Osteocyte (in vitro differentiated cells): ENCODE results near the gene BCL6. TPM values are rescaled to one million over a fixed set of nuclear protein-coding genes. Genes with fewer than 3 reads are reported as not detected.
"Not testable (repeated sequence)": the region's sequence is repeated elsewhere in the genome, so short reads cannot be mapped to it uniquely, and the experiment has no call there.

ENCODE experiments used
- DNase-seq: peaks from one replicate; pipeline ENCODE4 v3.0.0; 2021; ENCODE audit warnings: mixed read lengths; ENCODE audit not compliant: unreplicated experiment; ENCODE audit errors: extremely low spot score
- H3K27ac Mint-ChIP-seq: one replicate; pipeline ENCODE4 v1.8.0; 2021; ENCODE audit warnings: mild to moderate bottlenecking, mixed read lengths; ENCODE audit not compliant: unreplicated experiment
- H3K27me3 Mint-ChIP-seq: one replicate; pipeline ENCODE4 v1.8.0; 2021; ENCODE audit warnings: mixed read lengths; ENCODE audit not compliant: unreplicated experiment
- H3K36me3 Mint-ChIP-seq: one replicate; pipeline ENCODE4 v1.8.0; 2021; ENCODE audit warnings: mixed read lengths; ENCODE audit not compliant: unreplicated experiment
- H3K4me1 Mint-ChIP-seq: one replicate; pipeline ENCODE4 v1.8.0; 2021; ENCODE audit warnings: mixed read lengths; ENCODE audit not compliant: unreplicated experiment
- H3K4me3 Mint-ChIP-seq: one replicate; pipeline ENCODE4 v1.8.0; 2021; ENCODE audit warnings: mild to moderate bottlenecking, moderate library complexity, mixed read lengths; ENCODE audit not compliant: unreplicated experiment
- H3K9me3 Mint-ChIP-seq: one replicate; pipeline ENCODE4 v1.8.0; 2021; ENCODE audit warnings: mixed read lengths; ENCODE audit not compliant: unreplicated experiment
- CTCF ChIP-seq: fragments of 200-600 bp; sonication (generic); IDR thresholded peaks from 2 replicates; pipeline ENCODE4 v1.5.0; 2021; ENCODE audit warnings: antibody characterized with exemption, mild to moderate bottlenecking, moderate library complexity
- total RNA-seq: library from RNA; stranded (reverse); gene quantifications from 2 replicates; pipeline ENCODE4 v1.2.1, GENCODE V29; 2021

BCL6 gene
- total RNA-seq, 1 donor from 2014 or later, result 84.8 TPM

- no peak overlapping the region for H3K4me3 Mint-ChIP-seq
- H3K9me3 Mint-ChIP-seq, result peaks cover 10% of the 10 kb centered on the region
- no peaks in the 10 kb centered on the region for H3K4me1 Mint-ChIP-seq
- no peak for TF ChIP-seq CTCF
- peaks cover 2% of the 10 kb centered on the region for H3K36me3 Mint-ChIP-seq
- H3K27me3 Mint-ChIP-seq, result peaks cover 59% of the 10 kb centered on the region
- DNase-seq, result no peak
- H3K27ac Mint-ChIP-seq, result no peak overlapping the region
Measured at GRCh38 chr3:187686621-187687273, 58.5 kb downstream of the BCL6 start.

GRCh38 chr3:187685948-187686347, 59.3 kb downstream of the BCL6 start:
- Mint-ChIP-seq H3K27me3 (peaks cover 55% of the 10 kb centered on the region), H3K27ac (no peak overlapping the region), H3K36me3 (peaks cover 2% of the 10 kb centered on the region), H3K4me1 (no peaks in the 10 kb centered on the region), H3K4me3 (no peak overlapping the region), H3K9me3 (peaks cover 10% of the 10 kb centered on the region)
- no peak for TF ChIP-seq CTCF
- no peak for DNase-seq

GRCh38 chr3:187684880-187685279, 60.4 kb downstream of the BCL6 start:
- H3K27ac Mint-ChIP-seq, result no peak overlapping the region
- peaks cover 50% of the 10 kb centered on the region for H3K27me3 Mint-ChIP-seq
- no peak for TF ChIP-seq CTCF
- no peaks in the 10 kb centered on the region for H3K4me1 Mint-ChIP-seq
- DNase-seq, result no peak
- peaks cover 2% of the 10 kb centered on the region for H3K36me3 Mint-ChIP-seq
- H3K4me3 Mint-ChIP-seq, result no peak overlapping the region
- peaks cover 10% of the 10 kb centered on the region for H3K9me3 Mint-ChIP-seq

- no peak for DNase-seq
- no peak for TF ChIP-seq CTCF
- Mint-ChIP-seq H3K27ac (no peak overlapping the region), H3K36me3 (peaks cover 2% of the 10 kb centered on the region), H3K27me3 (peaks cover 46% of the 10 kb centered on the region), H3K4me3 (no peak overlapping the region), H3K9me3 (peaks cover 10% of the 10 kb centered on the region), H3K4me1 (peaks cover 2% of the 10 kb centered on the region)
Measured at GRCh38 chr3:187684444-187684843, 60.8 kb downstream of the BCL6 start.

DNA sequence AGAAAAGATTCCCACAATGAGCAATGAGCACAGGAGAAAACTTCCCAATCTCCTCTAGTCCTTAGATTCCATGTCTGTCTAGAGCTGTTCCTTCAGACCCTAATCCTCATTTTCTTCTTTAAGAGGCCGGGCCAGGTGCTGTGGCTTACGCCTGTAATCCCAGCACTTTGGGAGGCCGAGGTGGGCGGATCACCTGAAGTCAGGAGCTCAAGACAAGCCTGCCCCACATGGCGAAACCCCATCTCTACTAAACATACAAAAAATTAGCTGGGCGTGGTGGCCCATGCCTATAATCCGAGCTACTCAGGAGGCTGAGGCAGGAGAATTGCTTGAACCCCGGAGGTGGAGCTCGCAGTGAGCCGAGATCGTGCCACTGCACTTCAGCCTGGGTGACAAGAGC, 63.5 kb downstream of the BCL6 start:
- Mint-ChIP-seq H3K9me3 (peaks cover 10% of the 10 kb centered on the region), H3K27me3 (peaks cover 44% of the 10 kb centered on the region)
- not testable (repeated sequence) for H3K36me3 Mint-ChIP-seq, H3K4me1 Mint-ChIP-seq, H3K4me3 Mint-ChIP-seq, H3K27ac Mint-ChIP-seq, DNase-seq
